HG03159 (cell line): ENCODE data around the gene STIL.

Experiments used
- ATAC-seq: cut with Tn5 transposase; IDR thresholded peaks from one replicate; pipeline ENCODE4 v1.9.1; 2021; ENCODE audit warnings: mild to moderate bottlenecking, moderate library complexity; ENCODE audit not compliant: unreplicated experiment

Gene STIL

DNA sequence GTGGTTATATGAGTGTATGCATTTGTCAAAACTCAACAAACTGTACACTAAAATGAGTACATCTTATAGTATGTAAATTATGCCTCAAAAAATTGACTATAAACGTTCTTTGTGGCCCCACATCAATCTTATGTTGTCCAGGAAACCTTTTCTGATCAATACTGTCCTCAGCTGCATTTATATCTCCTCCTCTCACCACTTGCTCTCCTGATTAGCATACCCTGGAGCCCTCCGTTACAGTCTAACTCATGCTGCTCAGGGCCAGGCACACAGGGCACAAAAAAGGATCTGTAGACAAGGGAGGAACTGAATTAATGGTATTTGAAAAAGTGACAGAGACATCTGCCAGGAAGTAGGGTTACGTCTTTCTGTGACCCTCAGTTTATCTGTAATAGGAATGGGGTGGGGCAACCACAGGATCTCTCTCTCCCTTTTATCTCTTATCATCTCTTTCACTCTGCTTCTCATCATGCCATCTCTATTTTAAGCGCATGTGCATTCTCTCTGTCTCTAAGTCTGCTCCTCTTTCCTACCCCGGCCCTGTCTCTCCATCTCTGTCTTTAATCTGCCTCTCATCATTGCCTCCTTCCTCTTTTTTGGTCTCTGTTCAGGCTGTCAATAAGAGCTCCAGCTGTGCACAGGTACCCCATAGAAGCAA lies 74.9 kb downstream of the STIL start:
- ATAC-seq = no peak

DNA sequence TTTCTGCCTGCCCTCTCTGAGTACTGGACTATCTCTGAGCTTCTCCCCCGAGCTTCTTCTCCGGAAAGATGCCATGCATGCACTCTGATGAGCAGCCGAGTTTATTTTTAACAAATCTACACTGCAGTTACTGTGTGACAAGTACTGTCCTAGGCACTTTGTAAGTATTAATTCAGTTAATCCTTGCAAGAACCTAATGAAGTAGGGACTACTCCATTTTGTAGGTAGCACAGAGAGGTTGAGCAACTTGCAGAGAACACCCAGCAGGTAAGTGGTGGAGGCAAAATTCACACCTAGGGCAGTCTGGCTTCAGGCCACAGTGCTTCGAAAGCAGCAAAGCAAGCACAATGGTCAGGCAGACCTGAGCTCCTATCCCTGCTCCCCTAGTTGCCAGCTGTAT lies 78.1 kb downstream of the STIL start:
- no peak for ATAC-seq

DNA sequence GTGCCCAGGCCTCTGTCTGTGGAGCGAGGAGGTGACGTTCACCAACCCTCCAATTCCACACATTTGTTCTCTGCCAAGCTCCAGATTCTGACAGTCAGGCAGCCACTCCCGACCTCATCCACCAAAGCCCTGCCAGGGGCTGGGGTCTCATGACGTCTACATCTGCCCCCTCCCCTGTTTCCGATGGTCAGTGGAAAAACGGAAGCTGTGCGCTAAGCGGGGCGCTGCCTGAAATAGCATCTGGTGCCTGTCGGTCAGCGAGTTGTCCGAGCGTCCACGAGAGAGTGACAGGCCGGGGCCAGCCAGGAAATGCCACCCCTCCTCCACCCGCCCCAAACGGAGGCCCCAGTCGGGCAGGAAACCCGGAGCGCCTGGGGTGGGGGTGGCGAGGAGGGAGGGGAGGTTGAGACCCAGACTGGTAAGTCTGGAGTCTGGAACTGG lies 78.7 kb downstream of the STIL start:
- no peak for ATAC-seq

DNA sequence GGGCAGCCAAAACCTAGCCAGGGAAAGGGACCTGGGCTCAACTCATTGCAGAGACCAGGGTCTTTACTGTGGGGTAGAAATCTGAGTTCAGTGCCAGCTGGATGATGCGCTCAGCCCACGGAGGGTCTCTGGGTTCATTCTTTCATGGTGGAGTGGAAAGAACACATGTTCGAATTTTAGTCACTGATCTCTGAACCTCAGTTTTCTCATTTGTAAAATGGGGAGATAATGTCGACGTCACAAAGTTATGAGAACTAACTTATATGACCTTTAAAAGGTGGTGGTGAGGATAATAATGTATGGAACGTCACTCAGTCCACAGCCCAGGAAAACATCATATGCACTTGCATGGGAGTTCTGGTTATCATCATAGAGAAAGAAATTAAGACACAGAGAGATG lies 80.8 kb downstream of the STIL start:
- no peak for ATAC-seq

DNA sequence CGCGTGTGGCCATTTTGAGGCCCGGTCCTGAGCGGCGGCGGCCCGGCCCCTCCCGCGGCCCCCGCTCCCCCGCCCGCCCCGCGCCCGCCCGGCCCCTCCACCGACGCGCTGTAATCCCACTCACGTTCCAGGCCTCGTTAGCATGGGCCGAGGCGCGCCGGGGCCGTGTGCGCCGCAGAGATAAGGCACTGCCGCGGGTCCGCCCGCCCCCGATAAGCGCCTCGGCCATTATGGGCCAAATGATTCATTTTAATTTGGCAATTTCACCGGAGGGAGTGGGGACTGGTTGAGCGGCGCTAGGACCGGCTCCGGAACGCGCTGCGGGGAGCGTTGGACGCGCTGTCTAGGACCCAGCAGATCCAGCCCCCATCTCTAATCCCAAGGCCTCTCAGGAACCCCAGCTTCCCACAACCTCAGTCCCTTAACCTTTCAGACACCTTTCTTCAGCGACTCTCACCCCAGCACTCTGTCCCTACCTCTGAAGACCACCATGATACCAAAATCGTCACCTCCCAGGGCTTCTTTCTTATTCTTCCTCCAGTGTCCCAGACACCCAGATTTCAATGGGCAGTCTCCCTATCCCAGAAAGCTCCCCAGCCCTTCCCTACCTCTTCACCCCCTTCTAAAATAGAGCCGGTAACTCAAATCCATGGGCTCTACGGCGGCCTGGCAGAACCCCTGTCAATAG lies 81.6 kb downstream of the STIL start, which contains the start of gene TAL1:
TAL1 (minus strand) TSS at position 39 of the 688 bp plus-strand sequence. CDS start 6,337 bp downstream, outside the sequence.
- no peak for ATAC-seq

DNA sequence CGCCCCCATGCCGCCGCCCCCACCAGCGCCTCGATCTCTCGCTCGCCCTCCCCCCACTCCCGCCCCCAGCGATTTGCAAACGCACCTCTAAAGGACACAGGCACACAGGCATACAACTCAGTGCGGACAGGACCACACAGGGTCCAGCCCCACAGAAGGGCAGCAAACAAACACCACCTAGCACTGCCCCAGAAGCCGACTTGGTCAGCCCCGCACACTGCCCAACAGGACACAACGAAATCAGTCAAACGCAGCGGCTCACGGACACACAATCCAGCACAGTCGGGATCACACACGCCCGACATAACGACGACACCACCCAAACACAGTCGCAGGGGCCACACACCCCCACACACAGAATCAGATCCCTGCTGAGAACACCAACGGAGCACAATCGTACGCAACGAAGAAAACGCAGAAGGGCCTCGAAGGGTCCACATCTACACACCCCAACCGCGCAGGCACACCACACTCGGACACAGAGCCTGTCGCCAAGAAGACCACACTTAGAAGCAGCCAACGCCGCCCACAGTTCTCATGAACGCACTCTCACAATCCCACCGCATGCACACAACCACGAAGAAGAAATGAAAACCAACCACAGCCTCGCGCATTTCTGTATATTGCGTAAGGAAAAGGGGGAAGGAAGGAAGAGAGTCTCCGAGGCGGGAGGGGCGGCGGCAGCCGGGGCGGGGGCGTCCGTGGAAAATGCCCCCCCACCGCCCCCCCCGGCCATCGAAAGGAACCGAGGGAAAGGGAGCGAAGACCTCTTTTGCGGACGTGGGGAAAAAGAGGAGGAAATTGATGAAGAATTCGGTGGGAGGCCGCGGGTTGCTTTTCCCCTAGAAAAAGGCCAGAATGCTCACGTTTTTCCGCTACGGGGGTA lies 82.4 kb downstream of the STIL start:
- ATAC-seq = no peak

DNA sequence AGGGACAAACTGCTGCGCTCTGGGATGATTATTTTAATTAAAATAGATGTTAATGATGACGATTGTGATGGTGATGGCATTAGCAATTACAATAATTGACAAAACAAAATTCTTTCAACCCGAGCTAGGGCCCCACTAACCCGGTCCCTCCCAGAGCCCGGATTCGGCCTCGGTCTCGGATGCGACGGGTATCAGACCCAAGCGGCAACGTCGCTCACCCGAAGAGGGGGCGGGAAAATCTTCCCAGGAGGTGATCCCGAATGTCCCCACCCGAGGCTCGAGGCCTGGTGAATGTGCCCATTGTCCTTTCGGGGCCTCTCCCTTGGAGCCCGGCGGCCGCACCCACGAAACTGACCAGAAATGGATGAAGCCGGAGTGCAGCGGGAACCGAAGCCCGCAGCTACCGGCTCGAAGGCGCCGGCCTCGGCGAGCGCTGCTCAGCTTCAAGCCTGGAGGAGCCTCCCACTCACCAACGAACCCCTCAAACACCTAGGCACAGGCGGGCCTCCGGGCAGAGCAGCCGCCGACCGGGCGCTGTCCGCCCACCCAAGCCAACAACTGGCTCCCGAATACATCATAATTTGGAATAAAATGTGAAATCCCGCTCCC lies 83.2 kb downstream of the STIL start:
- ATAC-seq = no peak

DNA sequence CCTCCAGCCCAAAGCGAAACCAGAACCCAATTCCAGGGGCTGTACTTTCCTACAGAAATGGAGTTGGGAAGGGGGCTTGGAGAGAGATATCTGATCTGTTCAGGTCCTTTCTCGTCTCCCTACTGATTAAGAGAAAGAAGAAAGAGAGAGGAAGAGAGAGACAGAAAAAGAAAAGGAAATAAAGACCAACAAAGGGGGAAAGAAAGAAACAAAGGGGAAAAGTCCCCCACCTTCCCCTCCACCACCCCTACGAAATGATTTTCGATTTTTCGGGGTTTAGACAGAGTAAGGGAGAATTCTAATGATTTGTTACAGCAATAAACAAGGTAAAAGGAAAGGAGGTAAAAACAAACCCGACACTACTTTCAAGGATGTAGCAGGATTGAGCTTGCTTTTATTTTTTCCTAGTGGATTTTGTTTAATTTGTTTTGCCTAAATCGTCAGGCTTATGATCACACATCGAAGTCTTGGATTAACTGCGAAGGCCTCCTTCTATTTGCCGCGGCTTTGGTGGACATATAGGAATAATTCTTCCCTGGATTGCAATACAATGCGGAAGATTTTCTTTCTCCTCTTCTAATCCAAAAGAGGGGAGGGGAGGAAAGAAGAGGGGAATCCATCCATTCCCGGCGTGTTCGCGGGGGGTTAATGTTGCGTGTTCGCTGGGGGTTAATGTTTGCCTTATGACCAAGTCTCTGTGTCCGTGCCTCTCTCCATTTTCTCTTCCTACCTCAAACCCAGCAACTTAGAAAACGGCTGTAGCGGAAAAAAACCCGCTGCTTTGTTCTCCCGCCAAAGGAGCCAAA lies 83.9 kb downstream of the STIL start:
- no peak for ATAC-seq

DNA sequence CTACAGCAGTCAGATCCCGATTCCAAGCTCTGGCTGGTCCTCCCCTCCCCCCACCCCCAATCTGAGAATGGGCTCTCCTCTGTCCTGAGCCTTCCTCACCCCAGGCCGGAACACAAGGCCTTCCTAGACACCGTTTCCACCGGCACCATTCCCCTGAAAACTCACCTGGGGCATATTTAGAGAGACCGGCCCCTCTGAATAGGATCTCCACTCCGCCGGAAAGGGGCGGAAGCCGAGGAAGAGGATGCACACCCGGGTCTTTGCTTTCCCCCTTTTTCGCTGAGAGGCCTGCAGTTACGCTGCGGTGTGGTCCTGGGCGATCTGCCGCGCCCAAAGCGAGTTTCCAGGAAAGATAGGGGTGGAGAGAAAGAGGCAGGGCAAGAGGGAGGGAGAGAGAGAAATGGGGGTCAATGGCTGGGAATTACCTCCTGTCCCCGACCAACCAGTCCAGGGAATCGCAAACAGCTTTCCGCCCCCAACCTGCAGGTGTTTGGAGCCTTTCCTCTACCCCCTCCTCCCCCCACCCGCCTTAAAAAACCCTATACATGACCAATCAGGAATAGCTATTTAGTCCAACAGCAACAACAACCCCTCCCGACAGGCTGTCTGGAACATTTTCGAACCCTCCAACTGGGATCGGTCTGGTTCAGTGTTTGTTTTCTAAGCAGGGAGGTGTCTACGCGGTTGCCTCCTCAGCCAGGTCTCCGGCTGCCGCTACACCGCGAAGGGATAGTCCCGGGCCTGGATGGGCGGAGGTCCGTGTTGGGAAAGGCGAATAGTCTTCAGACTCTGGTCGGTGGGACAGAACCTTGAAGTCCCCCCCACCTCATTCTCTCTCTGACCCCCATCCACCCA lies 84.7 kb downstream of the STIL start:
- ATAC-seq = no peak

DNA sequence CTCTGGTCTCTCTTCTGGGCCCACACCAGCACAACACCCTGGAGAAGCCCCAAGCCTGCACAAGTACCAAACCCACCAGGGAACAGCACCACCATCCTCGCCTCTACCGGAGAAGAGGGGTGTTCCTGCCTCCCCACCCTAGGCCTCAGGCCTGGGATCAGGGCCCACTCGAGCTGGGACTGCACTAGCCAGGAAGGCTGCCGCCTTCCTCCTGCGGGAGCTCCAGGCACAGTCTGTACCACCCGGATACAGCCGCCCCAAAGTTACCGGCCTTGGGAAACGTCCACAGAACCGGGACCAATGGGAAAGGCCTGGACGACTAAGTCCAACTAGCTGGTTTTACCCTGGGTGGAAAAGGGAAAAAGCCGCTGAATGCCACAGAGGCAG lies 85.3 kb downstream of the STIL start:
- ATAC-seq = no peak

DNA sequence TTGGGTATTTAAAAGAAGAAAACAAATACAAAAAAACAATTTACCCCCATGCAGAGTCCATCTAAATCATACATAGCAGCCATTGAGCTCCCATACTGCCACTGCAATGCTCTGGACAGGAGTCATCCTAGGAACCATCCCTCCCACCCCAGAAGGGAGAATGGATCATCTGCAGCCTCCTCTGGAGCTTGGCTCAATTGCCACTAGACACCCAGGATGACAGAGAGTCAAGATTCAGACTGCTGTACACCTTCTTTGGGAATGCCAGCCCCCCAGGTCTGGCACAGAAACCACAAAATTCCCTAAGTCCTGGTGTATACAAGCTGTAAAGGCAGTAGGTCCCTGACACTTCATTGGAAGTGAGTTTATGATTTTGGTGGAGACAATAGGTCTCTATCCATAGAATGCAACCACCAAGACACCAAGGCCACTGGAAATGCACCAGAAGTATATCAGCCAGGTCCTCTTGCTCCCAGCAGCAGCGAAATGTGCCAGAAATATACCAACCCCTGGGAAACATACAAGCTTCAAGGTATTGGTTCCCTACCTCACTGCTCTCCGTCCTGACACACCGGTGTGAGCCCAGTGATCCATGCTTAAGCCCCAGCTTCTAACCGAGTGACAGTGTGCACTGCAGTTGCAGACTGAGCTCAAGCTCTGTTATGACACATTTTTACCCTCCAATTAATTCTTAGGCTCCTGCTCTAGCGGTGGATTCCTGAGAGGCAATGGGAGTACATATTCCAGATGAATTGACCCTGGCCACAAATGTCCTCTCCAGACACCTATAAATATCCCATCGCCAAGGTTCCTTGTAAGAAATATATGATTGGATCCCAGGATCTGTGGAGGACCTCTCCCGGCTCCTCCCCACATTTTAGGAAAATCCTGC lies 86.4 kb downstream of the STIL start:
- no peak for ATAC-seq

DNA sequence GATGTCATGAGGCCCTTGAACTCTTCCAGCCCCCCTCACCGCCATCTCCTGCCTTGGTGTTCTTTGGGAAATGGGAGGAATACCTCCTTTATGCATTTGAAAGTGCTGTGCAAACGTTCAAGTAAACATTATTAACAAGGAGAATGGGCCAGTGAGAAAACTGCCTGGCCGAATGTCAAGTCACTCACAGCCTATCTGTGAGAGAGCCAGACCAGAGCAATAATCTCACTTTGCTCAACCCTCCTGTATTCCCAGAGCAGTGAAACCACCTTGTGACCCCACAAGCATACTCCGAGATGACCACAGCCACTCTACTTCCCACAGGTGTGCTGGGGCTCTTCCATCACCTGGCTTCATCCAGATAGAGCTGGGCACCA lies 87.1 kb downstream of the STIL start:
- no peak for ATAC-seq

DNA sequence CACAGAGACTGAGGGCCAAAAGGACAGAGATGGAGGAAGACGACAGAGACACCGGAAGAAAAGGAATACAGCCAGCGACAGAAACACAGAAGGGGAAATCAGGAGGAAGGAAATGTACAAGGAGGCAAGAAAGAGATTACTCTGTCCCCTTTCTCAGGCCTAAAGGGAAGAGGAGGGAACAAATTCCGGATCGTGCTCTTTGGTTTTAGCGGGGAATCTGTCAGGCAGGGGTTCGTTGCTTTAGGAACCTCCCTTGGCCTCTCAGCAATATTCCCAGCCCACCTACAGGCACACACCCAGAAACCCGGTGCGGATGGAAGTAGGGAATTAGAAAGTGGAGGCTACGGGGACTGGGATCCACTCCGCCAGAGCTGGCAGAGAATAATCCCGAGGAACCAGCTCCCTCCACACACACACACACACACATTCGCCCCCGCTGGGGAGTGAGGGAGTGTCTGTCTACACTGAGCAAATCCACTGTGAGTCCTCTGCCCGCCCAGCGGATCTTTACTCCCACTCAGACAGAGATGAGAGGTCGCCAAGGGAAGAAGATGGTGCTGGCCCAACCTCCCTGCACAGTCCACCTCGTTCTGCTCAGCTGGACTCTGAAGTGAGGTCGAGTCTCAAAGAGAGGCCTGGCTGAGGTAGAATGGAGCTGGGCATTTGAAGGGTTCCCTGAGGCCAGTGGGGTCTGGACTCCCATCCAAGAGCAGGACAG lies 87.7 kb downstream of the STIL start:
- ATAC-seq = no peak

DNA sequence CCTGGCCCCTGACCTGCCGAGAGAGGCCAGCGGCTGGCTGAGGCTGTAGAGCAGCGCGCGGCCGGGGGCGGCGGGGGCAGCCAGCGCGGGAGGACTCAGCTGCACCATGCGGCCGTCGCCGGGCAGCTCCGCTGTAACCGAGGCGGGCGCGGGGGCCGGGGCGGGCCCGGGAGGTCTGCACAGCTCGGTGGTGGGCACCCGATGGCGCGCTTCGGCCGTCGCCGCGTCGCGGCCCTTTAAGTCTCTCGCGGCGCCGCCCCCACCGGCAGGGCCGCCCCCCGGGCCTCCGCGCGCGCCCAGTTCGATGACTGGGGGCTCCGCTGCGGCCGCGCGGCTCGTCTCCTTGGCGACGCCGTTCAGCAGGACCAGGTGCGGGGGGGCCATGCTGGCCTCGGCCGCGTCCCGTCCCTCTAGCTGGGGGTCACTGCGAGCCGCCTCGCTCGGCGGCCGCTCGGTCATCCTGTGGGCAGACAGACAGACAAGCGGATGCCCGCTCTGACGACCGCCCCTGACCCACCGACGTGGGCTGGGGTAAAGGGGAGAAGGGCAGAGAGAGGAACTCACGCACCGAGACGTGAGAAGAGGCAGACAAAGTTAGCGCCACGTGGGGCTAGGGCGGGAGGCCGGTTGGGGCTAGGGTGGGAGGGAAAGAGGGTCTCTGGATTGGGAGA lies 88.4 kb downstream of the STIL start:
- no peak for ATAC-seq

DNA sequence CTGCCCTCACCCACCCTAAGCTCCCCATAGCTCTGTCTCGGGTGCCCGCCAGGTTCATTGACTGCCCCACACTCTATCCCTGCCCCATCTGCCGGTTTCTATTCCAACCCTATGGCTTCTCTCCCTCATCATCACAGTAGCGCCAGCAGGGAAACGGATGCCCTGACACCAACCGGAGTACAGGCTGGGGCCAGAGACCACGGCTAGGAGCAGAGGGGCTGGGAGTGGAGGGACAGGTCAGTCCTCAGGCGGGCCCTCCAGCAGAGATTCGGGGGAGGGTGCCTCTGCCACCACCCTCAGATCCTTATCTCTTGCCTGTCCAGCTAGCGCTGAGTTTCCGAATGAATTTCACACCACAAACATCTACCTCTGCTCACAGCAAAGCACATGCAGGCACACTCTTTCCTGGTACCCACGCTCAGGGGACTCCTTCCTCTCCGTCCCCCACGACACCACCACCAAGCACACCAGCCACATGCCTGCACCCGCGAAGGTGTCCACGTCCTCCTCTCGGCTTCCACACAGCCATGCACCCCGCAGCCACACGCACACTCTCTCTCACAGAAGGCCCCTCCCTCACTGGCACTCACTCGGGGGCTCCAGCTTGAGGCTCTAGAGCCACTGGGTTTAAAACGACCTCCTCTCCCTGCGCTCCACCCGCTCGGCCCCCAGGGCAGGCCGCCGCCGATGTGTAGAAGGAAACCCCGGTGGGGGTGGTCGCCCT lies 89.1 kb downstream of the STIL start:
- ATAC-seq = no peak

DNA sequence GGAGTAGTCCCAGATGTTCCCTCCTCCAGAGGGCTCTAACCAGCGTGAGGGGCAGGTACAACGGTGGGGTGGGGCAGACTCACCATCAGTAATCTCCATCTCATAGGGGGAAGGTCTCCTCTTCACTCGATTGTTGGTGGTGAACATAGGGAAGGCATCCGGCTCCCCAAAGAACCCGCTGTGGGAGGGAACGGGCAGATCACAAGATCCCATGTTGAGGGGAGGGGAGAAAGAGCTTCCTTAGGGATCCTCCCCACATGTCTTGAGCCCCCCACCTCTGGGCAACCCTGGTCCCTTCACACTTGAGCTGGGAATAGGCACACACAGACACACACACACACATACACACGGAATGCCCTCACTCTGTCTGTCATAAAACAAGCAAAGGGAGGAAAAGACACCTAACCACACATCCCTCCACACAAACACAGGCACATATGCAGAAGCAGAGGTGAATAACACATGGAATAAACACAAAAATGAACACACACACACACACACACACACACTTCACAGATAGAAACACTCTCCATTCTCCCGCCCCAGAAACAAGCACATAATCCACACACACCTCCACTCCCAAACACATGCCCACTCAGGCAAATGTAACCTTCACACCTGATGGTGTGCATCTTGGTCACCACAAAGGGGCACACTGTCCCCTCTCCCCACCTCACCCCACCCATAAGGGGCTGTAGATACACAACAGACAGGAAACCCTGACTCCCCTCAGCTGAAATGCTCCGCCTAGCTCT lies 89.8 kb downstream of the STIL start:
- no peak for ATAC-seq
